SK-N-SH treated with all-trans-retinoic acid at 6 μM for 48 hours (cell line): ENCODE measurements around the gene CST7.

Source experiments
- ATAC-seq: fragments of 200-7000 bp; cut with Tn5 transposase; 3 replicates; pipeline ENCODE4 v1.9.1; 2020; ENCODE audit warnings: mild to moderate bottlenecking, moderate library complexity
- ARNTL ChIP-seq: fragments of 450-650 bp; formaldehyde crosslinking; IDR thresholded peaks from 2 replicates; pipeline ENCODE4 v1.5.0; 2020; ENCODE audit warnings: low read depth, mild to moderate bottlenecking, moderate library complexity, borderline replicate concordance
- CSDC2 ChIP-seq: fragments of 250-450 bp; sonication (Bioruptor Pico); IDR thresholded peaks from 2 replicates; pipeline ENCODE4 v1.5.0; 2020; ENCODE audit warnings: mild to moderate bottlenecking, moderate library complexity
- ESRRG ChIP-seq: fragments of 250-450 bp; sonication (Bioruptor Pico); IDR thresholded peaks from 2 replicates; pipeline ENCODE4 v1.6.1; 2021; ENCODE audit warnings: mild to moderate bottlenecking
- GLIS3 ChIP-seq: fragments of 250-450 bp; sonication (Bioruptor Pico); IDR thresholded peaks from 2 replicates; pipeline ENCODE4 v1.5.0; 2020; ENCODE audit warnings: mild to moderate bottlenecking, moderate library complexity
- ISL1 ChIP-seq: fragments of 250-450 bp; sonication (Bioruptor Pico); IDR thresholded peaks from 2 replicates; pipeline ENCODE4 v2.1.2; 2022; ENCODE audit warnings: mild to moderate bottlenecking, moderate library complexity
- RARB ChIP-seq: fragments of 250-450 bp; sonication (Bioruptor Pico); IDR thresholded peaks from 2 replicates; pipeline ENCODE4 v1.8.0; 2021; ENCODE audit warnings: mild to moderate bottlenecking, moderate library complexity
- SNAI2 ChIP-seq: fragments of 250-450 bp; sonication (Bioruptor Pico); IDR thresholded peaks from 2 replicates; pipeline ENCODE4 v1.5.0; 2020; ENCODE audit warnings: mild to moderate bottlenecking, moderate library complexity
- TCF4 ChIP-seq: fragments of 250-450 bp; sonication (Bioruptor Pico); IDR thresholded peaks from 2 replicates; pipeline ENCODE4 v1.8.0; 2021; ENCODE audit warnings: mild to moderate bottlenecking, moderate library complexity, borderline replicate concordance
- TOX ChIP-seq: fragments of 250-450 bp; sonication (Bioruptor Pico); IDR thresholded peaks from 2 replicates; pipeline ENCODE4 v1.8.0; 2021; ENCODE audit warnings: mild to moderate bottlenecking, moderate library complexity, borderline replicate concordance
- ZC3H10 ChIP-seq: fragments of 250-450 bp; sonication (Bioruptor Pico); IDR thresholded peaks from 2 replicates; pipeline ENCODE4 v1.5.1; 2021; ENCODE audit warnings: mild to moderate bottlenecking, moderate library complexity
- ZFP3 ChIP-seq: fragments of 250-450 bp; sonication (Bioruptor Pico); IDR thresholded peaks from 2 replicates; pipeline ENCODE4 v1.5.0; 2020; ENCODE audit warnings: mild to moderate bottlenecking, moderate library complexity
- ZFP30 ChIP-seq: fragments of 450-650 bp; formaldehyde crosslinking; IDR thresholded peaks from 2 replicates; pipeline ENCODE4 v1.5.0; 2022; ENCODE audit warnings: mild to moderate bottlenecking, moderate library complexity
- ZNF565 ChIP-seq: fragments of 450-650 bp; formaldehyde crosslinking; conservative IDR thresholded peaks from 2 replicates; pipeline ENCODE4 v1.5.0; 2020; ENCODE audit warnings: low read depth, mild to moderate bottlenecking, moderate library complexity
- ZNF8 ChIP-seq: fragments of 450-650 bp; formaldehyde crosslinking; IDR thresholded peaks from 2 replicates; pipeline ENCODE4 v1.5.0; 2020; ENCODE audit warnings: mild to moderate bottlenecking, moderate library complexity
- TF ChIP-seq, protein P1 (sequence below): fragments of 250-450 bp; sonication (Bioruptor Pico); IDR thresholded peaks from 2 replicates; pipeline ENCODE4 v1.5.0; 2020; ENCODE audit warnings: mild to moderate bottlenecking, moderate library complexity
- TF ChIP-seq, protein P2 (sequence below): fragments of 250-450 bp; sonication (Bioruptor Pico); IDR thresholded peaks from 2 replicates; pipeline ENCODE4 v1.5.1; 2020; ENCODE audit warnings: low read depth, mild to moderate bottlenecking, moderate library complexity

The CST7 gene

DNA sequence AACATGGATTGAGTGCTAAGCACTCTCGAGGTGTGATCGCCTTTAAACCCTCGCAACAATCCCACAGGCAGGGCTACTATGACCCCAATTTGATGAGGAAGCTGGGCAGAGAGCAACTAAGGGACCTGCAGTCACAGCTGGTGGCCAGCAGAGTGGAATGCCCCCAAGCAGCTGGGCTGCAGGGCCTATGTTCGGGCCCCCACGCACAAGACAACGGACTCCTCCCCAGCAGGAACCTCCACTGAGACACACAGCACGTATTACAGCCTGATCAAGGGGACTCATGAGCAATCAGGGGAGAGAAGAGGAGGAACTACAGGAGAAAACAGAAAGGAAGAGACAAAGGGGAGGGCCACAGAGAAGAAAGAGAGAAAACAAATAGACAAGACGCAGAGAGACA is 21.7 kb downstream of the CST7 start:
- ATAC-seq, result no peak
- no peak for TF ChIP-seq RARB (CRISPR knock-in tag)

DNA sequence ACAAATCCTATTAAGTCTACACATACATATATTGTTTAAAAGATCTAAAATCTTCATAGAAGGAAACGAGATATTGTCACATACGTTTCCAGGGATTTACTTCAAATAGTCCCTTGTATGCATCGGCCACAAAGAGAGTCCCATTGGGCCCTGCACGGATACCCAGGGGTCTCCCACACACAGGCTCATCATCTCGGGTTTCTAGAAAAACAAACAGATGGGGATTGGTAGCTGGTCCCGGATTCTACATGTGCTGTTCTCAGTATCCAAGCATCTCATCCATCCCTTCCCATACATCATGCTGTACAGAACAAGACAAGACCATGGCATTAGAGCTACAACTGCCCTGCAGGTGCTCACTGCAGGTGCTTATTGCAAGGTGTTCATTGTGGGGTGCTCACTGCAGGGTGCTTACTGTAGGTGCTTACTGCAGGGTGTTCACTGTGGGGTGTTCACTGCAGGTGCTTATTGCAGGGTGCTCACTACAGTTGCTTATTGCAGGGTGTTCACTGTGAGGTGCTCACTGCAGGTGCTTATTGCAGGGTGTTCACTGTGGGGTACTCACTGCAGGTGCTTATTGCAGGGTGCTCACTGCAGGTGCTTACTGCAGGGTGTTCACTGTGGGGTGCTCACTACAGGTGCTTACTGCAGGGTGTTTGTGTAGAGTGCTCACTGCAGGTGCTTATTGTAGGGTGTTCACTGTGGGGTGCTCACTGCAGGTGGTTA is 22.5 kb downstream of the CST7 start:
- TF ChIP-seq ESRRG (CRISPR knock-in tag), result no peak
- no peak for TF ChIP-seq ZNF8 (CRISPR knock-in tag)
- TF ChIP-seq TOX (CRISPR knock-in tag), result no peak
- no peak for TF ChIP-seq ARNTL (CRISPR knock-in tag)
- TF ChIP-seq CSDC2, result no peak
- no peak for TF ChIP-seq ISL1 (CRISPR knock-in tag)
- no peak for TF ChIP-seq ZNF565
- TF ChIP-seq RARB (CRISPR knock-in tag), result no peak
- no peak for TF ChIP-seq ZC3H10 (CRISPR knock-in tag)
- no peak for TF ChIP-seq ZFP3 (CRISPR knock-in tag)

DNA sequence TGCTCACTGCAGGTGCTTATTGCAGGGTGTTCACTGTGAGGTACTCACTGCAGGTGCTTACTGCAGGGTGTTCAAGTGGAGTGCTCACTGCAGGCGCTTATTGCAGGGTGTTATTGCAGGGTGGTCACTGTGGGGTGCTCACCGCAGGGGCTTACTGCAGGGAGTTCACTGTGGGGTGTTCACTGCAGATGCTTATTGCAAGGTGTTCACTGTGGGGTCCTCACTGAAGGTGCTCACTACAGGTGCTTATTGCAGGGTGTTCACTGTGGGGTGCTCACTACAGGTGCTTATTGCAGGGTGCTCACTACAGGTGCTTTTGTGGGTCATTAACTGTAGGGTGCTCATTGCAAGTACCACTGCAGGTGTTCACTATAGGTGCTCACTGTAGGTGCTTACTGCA is 23.3 kb downstream of the CST7 start:
- no peak for TF ChIP-seq TOX (CRISPR knock-in tag)
- TF ChIP-seq SNAI2 (CRISPR knock-in tag), result no peak
- TF ChIP-seq, protein P1, sequence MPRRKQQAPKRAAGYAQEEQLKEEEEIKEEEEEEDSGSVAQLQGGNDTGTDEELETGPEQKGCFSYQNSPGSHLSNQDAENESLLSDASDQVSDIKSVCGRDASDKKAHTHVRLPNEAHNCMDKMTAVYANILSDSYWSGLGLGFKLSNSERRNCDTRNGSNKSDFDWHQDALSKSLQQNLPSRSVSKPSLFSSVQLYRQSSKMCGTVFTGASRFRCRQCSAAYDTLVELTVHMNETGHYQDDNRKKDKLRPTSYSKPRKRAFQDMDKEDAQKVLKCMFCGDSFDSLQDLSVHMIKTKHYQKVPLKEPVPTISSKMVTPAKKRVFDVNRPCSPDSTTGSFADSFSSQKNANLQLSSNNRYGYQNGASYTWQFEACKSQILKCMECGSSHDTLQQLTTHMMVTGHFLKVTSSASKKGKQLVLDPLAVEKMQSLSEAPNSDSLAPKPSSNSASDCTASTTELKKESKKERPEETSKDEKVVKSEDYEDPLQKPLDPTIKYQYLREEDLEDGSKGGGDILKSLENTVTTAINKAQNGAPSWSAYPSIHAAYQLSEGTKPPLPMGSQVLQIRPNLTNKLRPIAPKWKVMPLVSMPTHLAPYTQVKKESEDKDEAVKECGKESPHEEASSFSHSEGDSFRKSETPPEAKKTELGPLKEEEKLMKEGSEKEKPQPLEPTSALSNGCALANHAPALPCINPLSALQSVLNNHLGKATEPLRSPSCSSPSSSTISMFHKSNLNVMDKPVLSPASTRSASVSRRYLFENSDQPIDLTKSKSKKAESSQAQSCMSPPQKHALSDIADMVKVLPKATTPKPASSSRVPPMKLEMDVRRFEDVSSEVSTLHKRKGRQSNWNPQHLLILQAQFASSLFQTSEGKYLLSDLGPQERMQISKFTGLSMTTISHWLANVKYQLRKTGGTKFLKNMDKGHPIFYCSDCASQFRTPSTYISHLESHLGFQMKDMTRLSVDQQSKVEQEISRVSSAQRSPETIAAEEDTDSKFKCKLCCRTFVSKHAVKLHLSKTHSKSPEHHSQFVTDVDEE (CRISPR knock-in tag), result no peak
- no peak for TF ChIP-seq ZFP30 (CRISPR knock-in tag)
- TF ChIP-seq, all 23 proteins: peak for 0

More for the DNA sequence above, 22.5 kb downstream of the CST7 start:
- ATAC-seq, result no peak

DNA sequence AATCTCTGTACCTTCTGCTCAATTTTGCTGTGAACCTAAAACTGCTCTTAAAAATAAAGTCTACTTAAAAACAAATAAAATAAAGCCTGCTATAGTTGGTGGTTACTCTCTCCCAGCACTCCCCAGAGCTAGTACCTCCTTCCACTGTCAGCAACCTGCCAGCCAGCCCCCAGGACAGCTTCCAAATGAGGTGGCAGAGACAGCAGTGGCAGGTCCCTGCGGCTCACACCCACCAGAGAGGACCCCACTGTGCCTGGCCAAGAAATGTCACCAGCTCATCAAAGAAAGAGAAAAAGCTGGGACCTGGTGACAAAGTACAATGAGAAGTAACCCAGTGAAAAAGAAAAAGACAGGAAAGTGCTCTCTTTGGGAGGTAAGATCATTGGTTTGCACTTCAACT is 28.3 kb downstream of the CST7 start:
- TF ChIP-seq CSDC2 (no peak), RARB (CRISPR knock-in tag) (no peak)
- ATAC-seq, result no peak

More for the DNA sequence above, 23.3 kb downstream of the CST7 start:
- no peak for ATAC-seq

DNA sequence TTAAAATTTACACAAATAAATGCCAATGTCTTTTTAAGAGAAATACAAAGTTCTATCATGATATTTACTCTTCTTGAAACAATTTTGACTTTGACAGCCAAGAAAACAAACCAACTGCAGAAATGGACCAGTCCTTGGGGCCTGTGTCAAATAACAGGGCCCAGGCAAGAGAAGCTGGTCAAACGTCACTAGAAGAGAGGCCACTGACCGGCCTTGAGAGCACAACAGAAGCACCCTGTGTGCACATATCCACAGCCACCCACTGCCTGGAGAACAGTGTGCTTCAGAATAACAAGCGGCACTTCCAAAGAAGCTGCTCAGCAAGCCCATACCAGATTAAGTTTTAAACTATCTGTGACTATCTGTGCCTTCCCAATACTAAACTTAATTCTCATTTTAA is 28.7 kb downstream of the CST7 start:
- no peak for ATAC-seq
- TF ChIP-seq GLIS3 (CRISPR knock-in tag), result no peak
- no peak for TF ChIP-seq ZFP30 (CRISPR knock-in tag)

DNA sequence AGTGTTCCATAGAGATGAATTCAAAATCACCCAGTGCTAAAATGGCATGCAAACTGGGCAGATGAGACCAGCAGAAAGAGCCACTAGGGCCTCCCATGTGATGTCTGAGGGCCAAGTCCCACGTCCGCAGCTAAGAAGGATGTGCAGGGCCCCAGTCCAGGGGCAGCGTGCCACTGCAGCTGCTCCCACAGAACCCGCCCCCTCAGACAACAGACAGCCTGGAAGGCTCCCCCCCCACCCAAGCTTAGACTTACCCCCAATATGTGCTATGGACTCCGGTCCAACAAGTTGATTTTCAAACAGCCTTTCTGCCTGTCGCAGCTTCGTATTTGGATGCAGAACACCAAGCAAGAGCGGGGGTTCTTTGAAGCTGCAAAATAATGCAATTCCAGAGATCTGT is 29.4 kb downstream of the CST7 start:
- no peak for ATAC-seq

More for the DNA sequence above, 29.4 kb downstream of the CST7 start:
- no peak for TF ChIP-seq TCF4 (CRISPR knock-in tag)
- TF ChIP-seq ZFP30 (CRISPR knock-in tag), result no peak
- TF ChIP-seq, protein P1 (CRISPR knock-in tag), result no peak
- no peak for TF ChIP-seq ZC3H10 (CRISPR knock-in tag)
- no peak for TF ChIP-seq TOX (CRISPR knock-in tag)
- TF ChIP-seq, protein P2, sequence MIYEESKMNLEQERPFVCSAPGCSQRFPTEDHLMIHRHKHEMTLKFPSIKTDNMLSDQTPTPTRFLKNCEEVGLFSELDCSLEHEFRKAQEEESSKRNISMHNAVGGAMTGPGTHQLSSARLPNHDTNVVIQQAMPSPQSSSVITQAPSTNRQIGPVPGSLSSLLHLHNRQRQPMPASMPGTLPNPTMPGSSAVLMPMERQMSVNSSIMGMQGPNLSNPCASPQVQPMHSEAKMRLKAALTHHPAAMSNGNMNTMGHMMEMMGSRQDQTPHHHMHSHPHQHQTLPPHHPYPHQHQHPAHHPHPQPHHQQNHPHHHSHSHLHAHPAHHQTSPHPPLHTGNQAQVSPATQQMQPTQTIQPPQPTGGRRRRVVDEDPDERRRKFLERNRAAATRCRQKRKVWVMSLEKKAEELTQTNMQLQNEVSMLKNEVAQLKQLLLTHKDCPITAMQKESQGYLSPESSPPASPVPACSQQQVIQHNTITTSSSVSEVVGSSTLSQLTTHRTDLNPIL (CRISPR knock-in tag), result no peak
